DMS53 treated with DMSO at 0.1 percent for 48 hours (cell line): ENCODE results near the gene SLC15A4.

ENCODE experiments used
- DNase-seq: peaks from one replicate; lab custom pipeline; 2025; ENCODE audit not compliant: unreplicated experiment; lab: John Stamatoyannopoulos, UW

SLC15A4 gene

DNA sequence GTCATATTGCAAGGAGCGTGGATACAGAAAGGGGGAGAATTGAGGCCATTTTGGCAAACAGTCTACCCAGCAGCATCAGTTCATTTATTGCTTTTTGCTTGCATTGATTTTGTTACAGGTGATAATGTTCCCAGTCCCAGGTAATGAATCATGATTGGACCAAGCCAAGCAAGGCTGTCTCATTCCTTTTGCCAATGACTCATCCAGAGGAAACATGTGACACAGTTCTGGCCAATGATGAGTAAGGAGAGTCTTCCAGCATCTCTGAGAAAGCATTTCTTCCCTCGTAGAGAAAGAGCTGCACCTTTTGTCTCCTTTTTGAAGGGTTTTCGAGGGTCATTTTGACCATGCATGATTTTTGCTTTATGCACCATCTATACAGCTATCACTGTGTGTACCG, 68.2 kb downstream of the SLC15A4 start:
- DNase-seq = no peak

DNA sequence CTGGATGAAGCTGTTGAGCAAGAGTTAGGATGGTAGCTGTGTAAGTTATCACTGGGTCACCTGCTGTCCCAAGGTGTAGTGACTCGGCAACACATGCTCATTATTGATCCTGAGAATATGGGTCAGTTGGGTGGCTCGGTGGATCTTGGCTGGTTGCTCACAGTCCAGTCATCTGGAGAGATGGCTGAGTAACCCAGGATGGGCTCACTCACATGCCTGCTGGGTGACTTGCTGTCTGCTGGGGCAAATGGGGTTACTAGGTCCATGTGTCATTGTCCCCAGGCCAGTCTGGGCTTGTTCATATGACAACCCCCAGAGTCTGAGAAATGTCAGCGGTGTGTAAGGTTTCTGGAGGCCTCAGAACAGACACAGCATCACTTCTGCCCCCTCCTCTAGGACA, 69.5 kb downstream of the SLC15A4 start:
- no peak for DNase-seq

DNA sequence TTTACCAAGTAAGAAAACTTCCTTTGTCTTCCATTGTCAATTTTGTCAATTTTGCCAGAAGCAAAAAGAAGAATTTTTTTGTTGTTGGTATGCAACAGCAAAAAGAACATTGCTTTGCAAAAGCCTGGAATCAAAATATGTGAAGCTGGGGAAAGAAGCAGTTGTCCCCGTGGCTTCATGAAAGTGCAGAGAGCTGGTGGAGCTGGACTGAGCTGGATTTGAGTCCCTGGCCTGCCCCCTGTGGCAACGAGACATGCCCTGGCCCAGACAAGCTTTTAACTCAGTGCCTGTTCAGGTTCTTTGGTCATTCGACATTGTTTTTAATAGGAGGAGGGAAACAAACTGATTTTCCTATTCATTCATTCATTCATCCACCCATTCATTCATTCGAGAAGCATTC, 70.3 kb downstream of the SLC15A4 start:
- DNase-seq = no peak

DNA sequence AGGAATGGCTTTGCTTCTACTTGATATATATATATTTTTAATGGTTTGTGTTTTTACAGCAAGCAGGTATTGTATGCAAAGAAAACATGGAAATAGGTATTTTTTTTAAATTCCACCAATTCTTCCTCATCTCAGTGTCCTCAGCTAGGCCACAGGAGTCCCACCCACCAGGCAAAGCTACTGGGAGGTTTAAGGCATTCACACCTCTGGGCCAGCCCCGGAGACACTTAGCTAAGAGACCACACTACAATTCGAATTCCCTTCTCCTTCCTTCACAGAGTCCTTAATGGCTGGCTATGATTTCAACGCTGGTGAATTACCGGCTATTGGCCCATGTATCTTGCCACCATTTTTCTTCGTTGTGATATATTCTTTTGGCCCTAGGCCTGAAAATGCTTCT, 71.4 kb downstream of the SLC15A4 start:
- no peak for DNase-seq

DNA sequence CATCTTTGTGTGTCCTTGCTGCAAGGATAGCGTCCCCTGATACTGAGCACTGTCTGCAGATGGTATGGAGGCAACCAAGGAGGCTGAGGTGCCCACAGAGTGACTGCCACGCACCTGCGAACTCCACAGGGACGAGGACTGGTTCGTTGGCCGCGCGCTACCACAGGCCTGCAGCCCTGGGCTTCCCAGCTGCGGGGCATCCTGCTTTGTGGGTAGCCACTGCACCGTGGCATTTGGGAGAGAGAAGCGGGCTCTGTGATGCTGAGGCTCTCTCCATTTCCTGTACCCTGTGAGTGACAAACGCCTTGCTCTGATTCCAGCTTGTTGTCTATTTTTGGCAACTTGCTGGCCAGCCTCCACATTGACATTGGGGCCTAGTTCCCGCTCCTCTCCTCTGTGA, 76.3 kb downstream of the SLC15A4 start:
- no peak for DNase-seq

DNA sequence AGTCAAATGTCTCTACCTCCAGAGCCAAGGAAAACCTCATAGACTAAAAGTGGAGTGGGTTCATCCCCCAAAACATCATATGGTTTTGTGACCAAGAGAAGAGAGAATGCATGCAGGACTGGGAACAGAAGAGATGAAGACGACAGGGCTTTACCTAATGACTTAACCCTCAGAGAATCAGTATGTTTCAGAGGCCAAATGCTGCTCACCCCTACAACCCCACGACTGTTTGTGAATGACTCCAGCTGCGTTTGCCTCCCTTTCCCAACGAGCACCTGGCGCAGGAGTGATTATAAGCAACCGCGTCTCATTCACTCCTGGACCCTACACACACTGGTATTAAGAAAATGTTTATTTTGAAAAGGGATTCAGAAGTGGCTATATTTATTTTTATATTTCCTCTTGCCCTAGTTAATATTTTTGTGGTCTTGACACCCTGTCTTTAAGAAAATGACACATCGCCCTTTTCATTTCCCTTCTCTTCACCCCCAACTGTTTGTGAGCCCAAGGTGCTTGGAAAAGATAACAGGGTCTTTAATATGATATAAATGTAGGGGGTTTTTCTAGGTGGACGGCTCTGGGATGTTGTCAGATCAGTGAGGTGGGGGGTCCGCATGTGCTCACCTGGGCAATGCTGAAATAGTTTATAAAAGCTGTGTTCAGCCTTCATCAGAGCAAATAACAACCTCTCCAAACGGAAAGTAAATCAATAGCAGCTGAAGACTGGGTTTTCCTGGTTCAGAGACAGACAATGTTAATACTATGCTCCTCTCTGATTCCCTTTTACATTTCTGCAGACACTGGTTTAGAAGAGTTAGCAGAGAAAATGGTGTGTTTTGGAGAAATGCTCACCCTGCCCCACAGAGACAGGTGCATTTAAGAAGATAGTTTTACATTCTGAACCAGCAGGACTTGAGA, 77.7 kb downstream of the SLC15A4 start:
- no peak for DNase-seq

DNA sequence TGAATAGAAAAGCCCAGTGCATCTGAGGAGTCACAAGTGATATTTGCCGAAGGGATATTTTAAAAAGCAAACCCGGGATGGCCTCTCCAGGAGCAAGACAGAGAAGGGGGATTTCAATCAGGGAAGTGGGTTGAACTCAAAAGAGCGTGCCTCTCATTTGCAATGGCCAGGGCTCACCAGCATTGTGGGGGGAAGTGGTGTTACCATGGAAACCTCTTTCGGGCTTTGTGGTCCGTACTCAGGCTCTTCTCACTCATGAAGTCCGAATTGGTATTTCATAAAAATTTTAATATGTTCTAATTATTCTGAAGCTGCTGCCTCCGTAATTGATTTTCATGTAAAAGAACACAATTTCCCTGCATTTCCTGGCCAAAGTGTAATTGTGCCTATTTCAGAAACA, 79.8 kb downstream of the SLC15A4 start:
- no peak for DNase-seq
